ENCODE measurements around the gene CHST8. TPM values are rescaled to one million over a fixed set of nuclear protein-coding genes. Genes with fewer than 3 reads are reported as not detected.

CHST8 gene
- total RNA-seq, 2 donors from 2014 or later = 2.7 TPM; not detected in 1

- Mint-ChIP-seq H3K4me3 (no peak overlapping the region), H3K27me3 (peaks cover 41% of the 10 kb centered on the region), H3K4me1 (peaks cover 2% of the 10 kb centered on the region), H3K36me3 (ENCODE audit: low read depth) (peaks cover 2% of the 10 kb centered on the region), H3K27ac (no peak overlapping the region)
- DNase-seq (no peak), ATAC-seq (no peak)
- no peaks in the 10 kb centered on the region for H3K9me3 ChIP-seq (ENCODE audit: control insufficient read depth, low read length, poor library complexity, severe bottlenecking)
Measured at GRCh38 chr19:33699754-33700407, 78.1 kb downstream of the CHST8 start.

- H3K36me3 Mint-ChIP-seq (ENCODE audit: low read depth) = peaks cover 2% of the 10 kb centered on the region
- ATAC-seq (no peak), DNase-seq (no peak)
- H3K4me3 Mint-ChIP-seq = no peak overlapping the region
- peaks cover 2% of the 10 kb centered on the region for H3K4me1 Mint-ChIP-seq
- no peaks in the 10 kb centered on the region for H3K9me3 ChIP-seq (ENCODE audit: control insufficient read depth, low read length, poor library complexity, severe bottlenecking)
- no peak overlapping the region for H3K27ac Mint-ChIP-seq
- peaks cover 41% of the 10 kb centered on the region for H3K27me3 Mint-ChIP-seq
Measured at GRCh38 chr19:33700408-33701013, 78.8 kb downstream of the CHST8 start.

DNA sequence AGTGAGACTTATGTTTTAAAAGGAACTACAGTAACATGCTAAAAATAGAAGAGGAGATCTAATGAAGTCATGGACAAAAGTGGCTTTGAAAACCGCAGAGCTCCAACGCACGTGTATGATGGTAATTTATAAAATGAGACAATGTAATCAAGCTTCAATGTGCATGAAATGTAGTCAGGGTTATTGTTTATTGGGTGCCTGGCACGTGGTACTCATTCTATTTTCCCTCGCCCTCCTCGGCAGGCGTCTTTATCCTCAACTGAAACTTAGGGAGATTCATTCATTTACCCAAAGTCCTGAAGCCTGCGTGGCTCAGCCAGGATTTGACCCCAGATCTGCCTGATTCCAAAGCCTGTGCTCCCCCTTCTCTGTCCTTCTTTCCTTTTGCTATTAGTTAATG, 79.8 kb downstream of the CHST8 start:
- Mint-ChIP-seq H3K36me3 (ENCODE audit: low read depth) (no peaks in the 10 kb centered on the region), H3K4me3 (no peak overlapping the region)
- H3K9me3 ChIP-seq (ENCODE audit: control insufficient read depth, low read length, poor library complexity, severe bottlenecking) = no peaks in the 10 kb centered on the region

DNA sequence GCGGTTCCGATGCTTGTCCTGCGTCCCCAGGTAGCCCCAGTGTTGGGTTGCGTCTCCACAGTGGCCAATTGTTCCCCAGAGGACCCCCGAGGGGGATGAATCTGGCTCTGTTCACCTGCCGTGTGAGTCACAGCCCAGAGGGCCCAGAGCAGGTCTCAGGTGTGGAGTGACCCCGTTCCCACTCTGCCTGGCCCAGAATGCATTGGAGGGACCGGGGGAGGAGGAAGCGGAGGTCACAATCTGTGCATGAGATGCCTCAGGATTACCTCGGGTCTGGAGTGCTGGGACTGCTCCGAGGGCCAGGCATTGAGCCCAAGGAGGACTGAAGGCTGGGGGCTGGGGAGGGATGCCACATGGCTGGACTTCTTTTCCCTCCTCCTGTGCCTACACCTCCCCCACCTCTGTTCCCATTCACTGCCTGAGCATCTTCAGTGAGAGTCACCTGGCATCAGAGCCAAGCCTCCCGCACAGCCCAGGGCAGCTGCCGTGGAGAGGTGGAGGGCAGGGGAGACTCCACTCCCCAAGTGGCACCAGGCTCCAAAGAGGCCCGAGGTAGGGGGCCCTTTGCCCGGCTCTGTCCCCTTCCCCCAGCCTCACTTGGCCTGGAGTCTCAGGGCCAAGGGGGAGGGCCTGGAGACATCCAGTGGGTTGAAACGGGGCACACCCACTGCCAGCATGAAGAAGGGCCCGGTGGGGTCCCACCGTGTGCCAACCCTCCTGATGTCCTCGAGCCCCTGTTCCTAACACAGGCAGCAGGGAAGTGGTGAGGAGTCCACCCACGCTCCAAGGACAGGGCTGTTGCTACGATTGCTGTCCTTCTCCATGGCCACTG, 81.1 kb downstream of the CHST8 start:
- ATAC-seq (no peak), DNase-seq (no peak)
- H3K36me3 Mint-ChIP-seq (ENCODE audit: low read depth) = no peaks in the 10 kb centered on the region
- H3K27ac Mint-ChIP-seq = no peak overlapping the region
- no peak overlapping the region for H3K4me3 Mint-ChIP-seq
- H3K27me3 Mint-ChIP-seq = peaks cover 41% of the 10 kb centered on the region
- peaks cover 2% of the 10 kb centered on the region for H3K4me1 Mint-ChIP-seq
- no peaks in the 10 kb centered on the region for H3K9me3 ChIP-seq (ENCODE audit: control insufficient read depth, low read length, poor library complexity, severe bottlenecking)

More for the DNA sequence above, 79.8 kb downstream of the CHST8 start:
- ATAC-seq = no peak
- Mint-ChIP-seq H3K4me1 (peaks cover 2% of the 10 kb centered on the region), H3K27ac (no peak overlapping the region), H3K27me3 (peaks cover 41% of the 10 kb centered on the region)
- DNase-seq = no peak

DNA sequence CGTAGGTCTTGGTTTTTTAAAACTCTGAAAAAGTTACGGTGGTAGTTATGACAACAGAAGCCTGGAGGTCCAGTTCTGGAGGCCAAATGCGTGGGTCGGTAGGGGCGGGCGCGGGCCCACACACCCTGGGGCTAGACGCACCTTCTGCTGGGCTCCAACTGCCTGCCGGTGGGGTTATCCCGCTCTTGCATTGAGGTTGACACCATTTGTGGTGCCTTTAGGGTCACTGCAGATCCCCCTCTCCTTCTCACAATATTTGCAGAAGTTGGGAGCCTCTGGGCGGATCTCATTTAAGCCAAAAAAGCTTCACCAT, 81.6 kb downstream of the CHST8 start:
- peaks cover 2% of the 10 kb centered on the region for H3K4me1 Mint-ChIP-seq
- DNase-seq = no peak
- no peaks in the 10 kb centered on the region for H3K9me3 ChIP-seq (ENCODE audit: control insufficient read depth, low read length, poor library complexity, severe bottlenecking)
- no peak for ATAC-seq
- H3K4me3 Mint-ChIP-seq = no peak overlapping the region
- no peaks in the 10 kb centered on the region for H3K36me3 Mint-ChIP-seq (ENCODE audit: low read depth)
- H3K27ac Mint-ChIP-seq = no peak overlapping the region
- peaks cover 35% of the 10 kb centered on the region for H3K27me3 Mint-ChIP-seq

- Mint-ChIP-seq H3K4me1 (peaks cover 2% of the 10 kb centered on the region), H3K27me3 (peaks cover 31% of the 10 kb centered on the region), H3K36me3 (ENCODE audit: low read depth) (no peaks in the 10 kb centered on the region), H3K4me3 (no peak overlapping the region), H3K27ac (no peak overlapping the region)
- ATAC-seq = no peak
- no peaks in the 10 kb centered on the region for H3K9me3 ChIP-seq (ENCODE audit: control insufficient read depth, low read length, poor library complexity, severe bottlenecking)
- no peak for DNase-seq
Measured at GRCh38 chr19:33703821-33704220, 82.1 kb downstream of the CHST8 start.

DNA sequence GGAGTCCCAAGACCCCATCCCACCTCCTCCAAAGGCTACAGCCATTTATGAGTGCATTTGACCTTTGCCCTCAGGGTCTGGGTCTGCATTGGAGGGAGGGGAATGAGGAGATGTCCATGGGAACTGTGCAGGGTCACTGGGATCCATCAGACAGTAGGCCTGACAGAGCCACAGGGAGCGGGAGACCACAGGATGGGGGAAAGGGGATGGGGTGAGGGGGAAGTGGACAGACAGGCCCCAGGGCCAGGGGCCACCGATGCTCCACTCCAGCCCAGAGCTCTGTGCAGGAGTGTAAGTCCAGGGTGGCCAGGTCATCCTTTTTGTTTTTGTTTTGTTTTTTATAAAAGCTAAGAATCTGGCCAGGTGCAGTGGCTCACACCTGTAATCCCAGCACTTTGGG, 82.5 kb downstream of the CHST8 start:
- no peaks in the 10 kb centered on the region for H3K9me3 ChIP-seq (ENCODE audit: control insufficient read depth, low read length, poor library complexity, severe bottlenecking)
- Mint-ChIP-seq H3K36me3 (ENCODE audit: low read depth) (no peaks in the 10 kb centered on the region), H3K4me1 (peaks cover 2% of the 10 kb centered on the region), H3K4me3 (no peak overlapping the region), H3K27me3 (peaks cover 27% of the 10 kb centered on the region), H3K27ac (no peak overlapping the region)
- DNase-seq (no peak), ATAC-seq (no peak)

DNA sequence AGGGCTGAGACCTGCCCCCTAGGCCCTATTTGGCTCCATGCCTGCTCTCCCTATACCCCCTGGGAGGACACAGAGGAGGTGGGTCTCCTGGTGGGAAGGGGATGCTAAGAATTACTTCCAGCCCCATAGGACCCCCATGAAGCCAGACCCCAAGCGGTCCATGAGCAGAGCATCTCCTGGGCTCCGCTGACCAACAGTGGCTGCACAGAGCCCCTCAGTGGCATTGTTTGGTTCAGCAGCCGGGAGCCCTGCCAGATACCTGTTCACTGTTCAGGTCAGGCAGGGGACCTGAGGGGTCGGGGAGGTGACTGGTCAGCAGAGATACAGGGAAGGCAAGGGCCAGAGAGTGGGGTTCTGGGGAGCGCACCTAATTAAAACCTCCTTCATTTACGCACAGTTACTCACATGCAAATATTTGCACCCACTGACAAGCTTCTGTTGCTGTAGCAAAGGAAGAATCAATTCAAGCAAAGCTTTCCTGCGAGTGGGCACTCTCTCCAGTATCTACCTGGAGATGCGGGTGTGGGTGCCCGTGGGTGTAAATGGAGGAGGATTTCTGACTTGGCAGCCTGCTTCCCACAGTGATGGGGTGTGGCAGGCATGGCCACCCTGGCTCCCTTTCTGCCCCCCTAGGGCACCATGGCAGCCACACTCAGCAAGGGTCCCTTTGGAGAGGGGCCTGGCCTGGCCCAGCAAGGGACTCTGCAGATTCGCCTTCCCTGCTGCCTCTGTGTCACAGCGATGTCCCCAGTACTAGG, 83.5 kb downstream of the CHST8 start:
- peaks cover 2% of the 10 kb centered on the region for H3K4me1 Mint-ChIP-seq
- H3K27me3 Mint-ChIP-seq = peaks cover 20% of the 10 kb centered on the region

DNA sequence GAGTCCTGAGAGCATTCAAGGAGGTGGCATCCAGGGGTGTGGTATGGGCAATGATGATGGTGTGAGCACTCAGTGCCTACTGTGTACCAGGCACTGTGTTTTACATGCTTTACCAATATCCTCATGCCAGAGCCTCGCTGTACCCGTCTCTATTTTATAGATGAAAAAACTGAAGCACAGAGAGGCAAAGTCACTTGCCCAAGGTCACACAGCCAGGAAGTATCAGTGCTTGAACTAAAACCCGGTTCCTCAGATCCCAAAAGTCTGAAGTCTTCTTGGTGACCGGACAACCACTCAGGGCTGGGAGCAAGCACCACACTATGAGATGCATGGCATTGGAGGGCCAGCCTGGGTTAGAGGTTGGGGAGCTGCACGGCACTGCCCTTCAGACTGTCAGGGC, 84.1 kb downstream of the CHST8 start:
- Mint-ChIP-seq H3K27me3 (peaks cover 15% of the 10 kb centered on the region), H3K36me3 (ENCODE audit: low read depth) (no peaks in the 10 kb centered on the region), H3K27ac (no peak overlapping the region), H3K4me1 (peaks cover 2% of the 10 kb centered on the region), H3K4me3 (no peak overlapping the region)
- no peaks in the 10 kb centered on the region for H3K9me3 ChIP-seq (ENCODE audit: control insufficient read depth, low read length, poor library complexity, severe bottlenecking)
- DNase-seq (no peak), ATAC-seq (no peak)

More for the DNA sequence above, 83.5 kb downstream of the CHST8 start:
- H3K36me3 Mint-ChIP-seq (ENCODE audit: low read depth) = no peaks in the 10 kb centered on the region
- no peak for DNase-seq
- no peaks in the 10 kb centered on the region for H3K9me3 ChIP-seq (ENCODE audit: control insufficient read depth, low read length, poor library complexity, severe bottlenecking)
- ATAC-seq = no peak
- H3K27ac Mint-ChIP-seq = no peak overlapping the region
- H3K4me3 Mint-ChIP-seq = no peak overlapping the region

DNA sequence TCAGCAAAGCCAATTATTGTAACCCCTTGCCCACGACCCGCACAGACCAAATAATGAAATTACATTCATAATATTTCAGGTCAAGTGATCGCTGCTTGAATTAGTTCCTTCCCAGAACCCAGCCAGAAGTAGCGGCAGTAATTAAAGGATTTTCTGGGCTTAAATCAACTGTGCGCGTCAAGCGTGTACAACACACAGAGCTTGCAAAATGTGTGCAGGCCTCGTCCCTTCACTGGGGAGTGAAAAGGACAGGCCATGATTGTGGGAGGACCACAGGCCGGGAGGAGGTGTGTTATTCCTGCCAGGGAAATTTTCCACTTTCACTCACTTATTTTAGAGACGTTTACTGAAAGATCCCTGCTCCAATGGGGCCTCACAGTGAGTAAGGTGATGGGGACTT, 84.9 kb downstream of the CHST8 start:
- DNase-seq = no peak

GRCh38 chr19:33712268-33712667, 90.5 kb downstream of the CHST8 start:
- no peak for DNase-seq
- Mint-ChIP-seq H3K36me3 (ENCODE audit: low read depth) (no peaks in the 10 kb centered on the region), H3K4me3 (no peak overlapping the region), H3K27me3 (peaks cover 7% of the 10 kb centered on the region), H3K4me1 (no peaks in the 10 kb centered on the region), H3K27ac (no peak overlapping the region)
- H3K9me3 ChIP-seq (ENCODE audit: control insufficient read depth, low read length, poor library complexity, severe bottlenecking) = no peaks in the 10 kb centered on the region
- ATAC-seq = no peak

More for the DNA sequence above, 84.9 kb downstream of the CHST8 start:
- Mint-ChIP-seq H3K36me3 (ENCODE audit: low read depth) (no peaks in the 10 kb centered on the region), H3K4me1 (peaks cover 2% of the 10 kb centered on the region), H3K27me3 (peaks cover 7% of the 10 kb centered on the region), H3K4me3 (no peak overlapping the region), H3K27ac (no peak overlapping the region)
- no peaks in the 10 kb centered on the region for H3K9me3 ChIP-seq (ENCODE audit: control insufficient read depth, low read length, poor library complexity, severe bottlenecking)
- no peak for ATAC-seq

DNA sequence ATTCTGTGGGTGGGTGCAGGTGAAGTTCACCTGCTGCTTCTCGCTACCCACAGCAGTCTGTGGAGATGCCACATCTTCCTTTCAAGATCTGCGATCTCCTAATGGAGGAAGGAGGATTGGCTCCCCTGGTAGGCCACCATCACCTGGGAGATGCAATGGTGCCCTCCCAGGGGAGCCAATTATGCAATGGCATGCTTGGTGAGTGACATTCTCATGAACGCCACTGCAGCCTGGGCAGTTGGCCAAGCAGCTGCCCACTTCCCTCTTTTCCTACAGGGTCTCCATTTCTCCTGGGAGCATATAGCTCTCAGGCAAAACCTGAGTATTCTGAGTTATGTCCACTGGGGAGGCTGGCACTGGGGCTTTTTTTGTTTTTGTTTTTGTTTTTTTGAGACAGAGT, 91.4 kb downstream of the CHST8 start:
- no peaks in the 10 kb centered on the region for H3K9me3 ChIP-seq (ENCODE audit: control insufficient read depth, low read length, poor library complexity, severe bottlenecking)
- H3K27ac Mint-ChIP-seq = no peak overlapping the region
- no peak overlapping the region for H3K4me3 Mint-ChIP-seq
- ATAC-seq (no peak), DNase-seq (no peak)
- H3K27me3 Mint-ChIP-seq = peaks cover 7% of the 10 kb centered on the region
- H3K36me3 Mint-ChIP-seq (ENCODE audit: low read depth) = no peaks in the 10 kb centered on the region
- no peaks in the 10 kb centered on the region for H3K4me1 Mint-ChIP-seq

GRCh38 chr19:33714149-33714548, 92.4 kb downstream of the CHST8 start:
- no peaks in the 10 kb centered on the region for H3K36me3 Mint-ChIP-seq (ENCODE audit: low read depth)
- no peak for ATAC-seq
- H3K9me3 ChIP-seq (ENCODE audit: control insufficient read depth, low read length, poor library complexity, severe bottlenecking) = no peaks in the 10 kb centered on the region

More at GRCh38 chr19:33714149-33714548, 92.4 kb downstream of the CHST8 start:
- Mint-ChIP-seq H3K4me1 (no peaks in the 10 kb centered on the region), H3K27me3 (peaks cover 7% of the 10 kb centered on the region), H3K27ac (no peak overlapping the region), H3K4me3 (no peak overlapping the region)
- DNase-seq = no peak

Data from T-helper 17 cell (primary cell).